Activated naive CD8-positive, alpha-beta T cell treated with anti-CD3 and anti-CD28 coated beads, Interleukin-2, amount 50 U/mL, for 24 hours (primary cell): ENCODE results near the gene SBSN.
A peak's percentile ranks its signal among the peaks of the same experiment; 100 is the strongest.

Source experiments
- ATAC-seq: fragments of 150-1000 bp; cut with Tn5 transposase; one replicate; pipeline ENCODE4 v1.10.0; 2021
- DNase-seq: peaks from one replicate; pipeline ENCODE4 v3.0.0; 2021
- H3K27ac Mint-ChIP-seq: one replicate; pipeline ENCODE4 v1.8.0; 2021; ENCODE audit warnings: mild to moderate bottlenecking, mixed read lengths
- H3K27me3 Mint-ChIP-seq: one replicate; pipeline ENCODE4 v1.8.0; 2021; ENCODE audit warnings: mixed read lengths
- H3K36me3 Mint-ChIP-seq: one replicate; pipeline ENCODE4 v1.8.0; 2021; ENCODE audit warnings: low read depth, mixed read lengths
- H3K4me1 Mint-ChIP-seq: one replicate; pipeline ENCODE4 v1.8.0; 2021; ENCODE audit warnings: mixed read lengths
- H3K4me3 Mint-ChIP-seq: one replicate; pipeline ENCODE4 v1.8.0; 2021; ENCODE audit warnings: mild to moderate bottlenecking, moderate library complexity, mixed read lengths
- H3K9me3 Mint-ChIP-seq: one replicate; pipeline ENCODE4 v1.8.0; 2021; ENCODE audit warnings: mixed read lengths

Gene SBSN

DNA sequence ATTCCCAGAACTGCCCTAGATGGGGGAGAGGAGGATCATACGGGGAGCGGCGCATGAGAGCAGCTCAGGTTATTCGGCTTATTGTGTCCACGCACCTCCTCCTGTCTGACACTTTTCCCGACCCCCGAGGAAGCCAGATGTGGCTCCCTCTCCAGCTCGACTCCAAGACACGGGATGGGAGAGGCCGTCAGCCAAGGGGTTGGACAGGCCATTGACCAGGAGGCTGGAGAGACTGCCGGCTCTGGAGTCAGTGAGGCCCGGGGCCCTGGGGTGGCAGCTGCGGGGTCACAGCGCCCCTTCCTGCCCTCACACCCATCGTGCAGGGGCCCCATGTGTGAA is 17.5 kb downstream of the SBSN start:
- DNase-seq (no peak), ATAC-seq (no peak)
- Mint-ChIP-seq H3K27me3 (peaks cover 56% of the 10 kb centered on the region), H3K27ac (no peak overlapping the region), H3K4me1 (peaks cover 15% of the 10 kb centered on the region), H3K4me3 (no peak overlapping the region), H3K9me3 (no peaks in the 10 kb centered on the region), H3K36me3 (no peaks in the 10 kb centered on the region)

DNA sequence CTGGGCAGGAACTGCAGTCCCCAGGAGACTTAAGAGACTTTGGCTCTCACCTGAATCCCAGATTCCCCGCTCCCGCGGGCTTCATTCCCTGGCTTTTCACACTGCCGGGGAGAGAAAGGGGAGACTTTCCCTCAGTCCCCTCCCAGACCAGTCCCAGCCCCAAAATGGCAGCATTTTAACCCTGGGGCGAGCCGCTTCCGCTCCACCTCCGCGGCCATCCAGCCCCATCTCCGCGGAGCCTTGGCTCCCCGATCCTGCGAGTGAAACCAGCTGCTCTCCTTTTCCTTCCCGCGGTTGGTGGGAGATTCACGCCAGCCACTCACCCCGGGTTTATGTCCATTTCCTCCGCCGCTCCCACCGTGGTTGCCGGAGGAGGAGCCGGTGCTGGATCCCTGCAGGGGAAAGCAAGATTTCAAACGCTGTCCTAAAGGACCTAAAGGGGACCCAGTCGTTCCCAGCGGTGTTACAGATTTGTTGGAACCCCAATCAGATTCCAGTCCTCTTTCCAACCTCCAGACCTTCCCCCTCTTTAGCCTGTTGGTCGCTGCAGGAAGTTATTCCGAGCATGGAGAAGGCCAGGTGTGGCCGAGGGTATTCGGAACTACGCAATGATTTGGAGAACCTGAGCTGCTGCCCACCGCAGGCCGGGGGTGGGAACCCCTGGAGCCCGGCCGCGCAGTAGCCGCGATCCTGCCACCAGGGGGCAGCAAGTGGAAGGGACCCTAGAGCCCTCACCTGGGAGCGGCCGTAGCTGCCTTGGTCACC is 18.1 kb downstream of the SBSN start:
- H3K27ac Mint-ChIP-seq: no peak overlapping the region
- no peaks in the 10 kb centered on the region for H3K36me3 Mint-ChIP-seq
- peak; percentile 67 for ATAC-seq
- H3K9me3 Mint-ChIP-seq: no peaks in the 10 kb centered on the region
- peaks cover 62% of the 10 kb centered on the region for H3K27me3 Mint-ChIP-seq
- peaks cover 15% of the 10 kb centered on the region for H3K4me1 Mint-ChIP-seq
- peak overlapping the region; percentile 57 for H3K4me3 Mint-ChIP-seq
- peak; percentile 88 for DNase-seq

DNA sequence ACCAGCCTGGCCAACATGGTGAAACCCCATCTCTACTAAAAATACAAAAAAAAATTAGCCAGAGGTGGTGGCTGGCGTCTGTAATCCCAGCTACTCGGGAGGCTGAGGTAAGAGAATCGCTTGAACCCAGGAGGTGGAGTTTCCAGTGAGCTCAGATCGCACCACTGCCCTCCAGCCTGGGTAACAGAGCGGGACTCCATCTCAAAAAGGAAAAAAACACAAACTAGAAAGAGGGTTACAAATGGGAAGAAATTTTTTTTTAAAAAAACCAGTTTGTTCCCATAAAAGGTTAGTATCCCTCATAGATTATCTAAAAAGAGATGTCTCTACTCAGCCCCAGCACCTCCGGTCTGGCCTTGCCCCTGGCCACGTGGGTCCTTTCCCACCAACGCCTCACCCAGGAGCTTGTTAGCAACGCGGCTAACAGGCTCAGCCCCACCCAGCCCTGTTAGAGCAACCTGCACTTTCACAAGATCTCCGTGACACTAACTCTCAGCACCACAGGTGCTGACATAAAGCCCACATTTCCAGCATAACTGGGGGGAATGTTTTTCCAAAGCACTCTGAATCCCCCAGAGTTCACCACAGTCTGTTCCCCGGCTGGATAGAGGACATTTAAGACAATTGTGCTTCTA is 19.0 kb downstream of the SBSN start:
- ATAC-seq (no peak), DNase-seq (peak; percentile 25)
- H3K9me3 Mint-ChIP-seq: no peaks in the 10 kb centered on the region
- peaks cover 60% of the 10 kb centered on the region for H3K27me3 Mint-ChIP-seq
- H3K4me3 Mint-ChIP-seq: peak overlapping the region; percentile 57
- H3K27ac Mint-ChIP-seq: no peak overlapping the region
- peaks cover 15% of the 10 kb centered on the region for H3K4me1 Mint-ChIP-seq
- H3K36me3 Mint-ChIP-seq: no peaks in the 10 kb centered on the region

DNA sequence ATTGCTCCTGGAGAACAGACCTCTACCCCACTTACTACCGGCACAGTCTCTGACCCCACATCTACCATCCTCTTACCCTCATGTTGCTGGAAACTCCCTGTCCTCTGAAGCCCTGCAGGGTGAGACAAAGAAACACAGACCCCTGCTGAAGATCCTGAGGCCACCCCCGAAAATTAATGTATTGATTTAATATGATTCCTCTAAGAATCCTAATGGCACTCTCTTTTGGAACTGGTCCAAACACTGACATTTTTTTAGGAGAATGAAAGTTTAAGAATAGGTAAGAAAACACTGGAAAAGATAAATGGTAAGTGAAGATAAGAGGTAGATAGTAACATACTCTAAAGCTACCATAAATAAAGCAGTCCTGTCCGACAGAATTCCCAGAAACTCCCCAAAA is 20.0 kb downstream of the SBSN start:
- no peaks in the 10 kb centered on the region for H3K9me3 Mint-ChIP-seq
- DNase-seq (no peak), ATAC-seq (no peak)
- H3K4me1 Mint-ChIP-seq: peaks cover 15% of the 10 kb centered on the region
- H3K4me3 Mint-ChIP-seq: no peak overlapping the region
- no peaks in the 10 kb centered on the region for H3K36me3 Mint-ChIP-seq
- H3K27ac Mint-ChIP-seq: no peak overlapping the region
- H3K27me3 Mint-ChIP-seq: peaks cover 57% of the 10 kb centered on the region

DNA sequence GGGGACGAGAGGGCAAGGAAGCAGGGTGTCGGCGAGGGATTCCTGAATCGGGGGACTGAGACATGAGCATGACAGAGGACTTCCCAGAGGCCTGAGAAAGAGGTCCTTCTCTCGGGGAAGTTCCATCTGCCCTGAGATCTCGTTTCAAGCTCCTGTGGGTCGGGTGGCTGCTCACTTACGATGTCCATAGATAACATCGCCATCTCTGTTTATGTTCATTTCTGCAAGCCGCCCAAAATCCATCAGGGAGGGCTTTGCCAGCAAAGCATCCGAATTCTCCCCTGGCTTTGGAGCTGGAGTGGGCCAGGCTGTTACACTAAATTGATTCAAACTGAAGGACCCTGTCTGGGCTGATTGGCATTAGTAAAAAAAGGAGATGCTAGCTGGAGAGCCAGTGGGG is 20.6 kb downstream of the SBSN start:
- no peaks in the 10 kb centered on the region for H3K36me3 Mint-ChIP-seq
- H3K4me3 Mint-ChIP-seq: no peak overlapping the region
- H3K9me3 Mint-ChIP-seq: no peaks in the 10 kb centered on the region
- DNase-seq (no peak), ATAC-seq (no peak)
- H3K4me1 Mint-ChIP-seq: peaks cover 15% of the 10 kb centered on the region
- no peak overlapping the region for H3K27ac Mint-ChIP-seq
- peaks cover 54% of the 10 kb centered on the region for H3K27me3 Mint-ChIP-seq

DNA sequence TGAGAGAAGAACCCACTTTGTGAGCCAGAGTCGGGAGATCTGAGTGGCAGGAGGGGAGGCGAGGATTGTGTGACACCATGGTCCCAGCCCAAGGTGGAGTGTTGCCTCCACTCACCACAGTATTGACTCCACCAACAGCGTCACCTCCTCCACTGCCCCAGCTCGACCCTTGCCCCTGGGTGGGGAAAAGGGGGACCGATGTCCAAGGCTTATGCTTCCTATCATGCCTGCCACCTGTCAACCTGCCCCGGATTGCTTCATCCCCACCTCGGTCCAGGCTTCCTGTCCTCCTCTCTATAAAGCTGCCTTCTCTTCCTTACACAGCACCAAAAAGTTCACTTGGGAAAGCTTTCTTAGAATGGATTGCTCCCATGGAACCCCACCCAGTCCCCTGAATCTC is 22.1 kb downstream of the SBSN start:
- Mint-ChIP-seq H3K4me3 (no peak overlapping the region), H3K4me1 (peaks cover 15% of the 10 kb centered on the region), H3K9me3 (no peaks in the 10 kb centered on the region), H3K36me3 (no peaks in the 10 kb centered on the region), H3K27me3 (peaks cover 47% of the 10 kb centered on the region), H3K27ac (no peak overlapping the region)
- ATAC-seq: no peak
- DNase-seq: no peak

DNA sequence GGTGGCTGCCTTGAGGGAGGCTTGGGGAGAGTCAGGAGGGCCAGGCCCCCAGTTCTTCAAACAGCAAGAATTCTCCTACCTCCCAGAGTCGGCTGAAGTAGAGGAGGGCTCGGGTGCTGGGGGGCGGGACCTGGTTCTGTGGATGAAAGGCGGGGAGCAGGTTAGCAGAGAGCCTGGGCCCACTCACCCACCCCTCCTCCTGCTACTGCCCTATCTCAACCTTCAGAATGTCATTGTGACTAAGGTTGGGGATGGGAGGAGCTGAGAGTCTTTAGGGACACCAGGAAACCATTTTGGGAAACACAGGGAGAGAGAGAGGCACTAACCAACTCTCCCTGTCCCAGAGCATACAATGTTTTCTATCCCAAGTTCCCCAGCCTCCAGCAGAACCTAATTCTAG is 25.4 kb downstream of the SBSN start:
- Mint-ChIP-seq H3K27me3 (peaks cover 24% of the 10 kb centered on the region), H3K36me3 (no peaks in the 10 kb centered on the region), H3K9me3 (no peaks in the 10 kb centered on the region), H3K4me1 (no peaks in the 10 kb centered on the region), H3K27ac (no peak overlapping the region), H3K4me3 (no peak overlapping the region)
- no peak for DNase-seq
- ATAC-seq: no peak

DNA sequence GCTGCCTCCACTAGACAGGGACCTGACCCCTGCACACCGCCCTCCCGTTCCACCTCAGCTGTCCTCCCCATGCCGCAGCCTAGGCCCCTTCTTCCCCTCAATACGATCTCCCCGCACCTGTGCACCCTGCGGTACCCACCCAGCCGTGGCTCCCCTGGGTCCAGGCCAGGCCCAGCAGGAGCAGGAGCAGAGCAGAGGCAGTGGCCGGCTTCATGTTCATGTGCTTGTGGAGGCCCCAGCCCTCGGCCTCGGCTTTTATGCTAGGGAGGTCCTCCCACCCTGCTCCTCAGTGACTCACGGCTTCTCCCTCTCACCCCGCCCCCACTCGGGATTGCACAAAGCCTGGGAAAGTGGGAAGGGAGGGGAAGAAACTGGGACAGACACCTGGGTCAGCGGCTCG is 26.4 kb downstream of the SBSN start:
- no peak overlapping the region for H3K4me3 Mint-ChIP-seq
- no peaks in the 10 kb centered on the region for H3K36me3 Mint-ChIP-seq
- DNase-seq (no peak), ATAC-seq (no peak)
- H3K4me1 Mint-ChIP-seq: no peaks in the 10 kb centered on the region
- no peaks in the 10 kb centered on the region for H3K9me3 Mint-ChIP-seq
- no peak overlapping the region for H3K27ac Mint-ChIP-seq
- H3K27me3 Mint-ChIP-seq: peaks cover 20% of the 10 kb centered on the region

DNA sequence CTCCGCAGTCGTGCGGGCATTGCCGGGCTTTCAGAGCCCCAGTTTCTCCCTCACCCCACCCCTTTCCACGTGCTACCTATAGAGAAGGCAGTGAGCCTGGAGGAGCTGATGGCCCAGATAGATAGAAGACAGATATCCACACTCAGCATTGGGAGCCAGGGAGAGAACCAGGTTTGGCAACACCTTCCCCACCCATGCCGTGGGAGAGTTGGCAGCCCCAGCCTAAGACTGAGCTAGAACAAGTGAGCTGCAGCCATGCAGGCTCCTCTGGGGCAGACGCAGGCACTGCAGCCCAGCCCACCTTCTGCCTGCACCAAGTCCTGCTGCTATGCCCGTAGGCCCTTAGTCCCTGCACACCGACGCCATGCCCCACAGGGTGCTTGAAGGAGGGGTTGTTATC is 27.5 kb downstream of the SBSN start:
- no peak for ATAC-seq
- Mint-ChIP-seq H3K4me3 (no peak overlapping the region), H3K4me1 (no peaks in the 10 kb centered on the region), H3K36me3 (no peaks in the 10 kb centered on the region), H3K27me3 (peaks cover 17% of the 10 kb centered on the region), H3K27ac (no peak overlapping the region), H3K9me3 (no peaks in the 10 kb centered on the region)
- no peak for DNase-seq

DNA sequence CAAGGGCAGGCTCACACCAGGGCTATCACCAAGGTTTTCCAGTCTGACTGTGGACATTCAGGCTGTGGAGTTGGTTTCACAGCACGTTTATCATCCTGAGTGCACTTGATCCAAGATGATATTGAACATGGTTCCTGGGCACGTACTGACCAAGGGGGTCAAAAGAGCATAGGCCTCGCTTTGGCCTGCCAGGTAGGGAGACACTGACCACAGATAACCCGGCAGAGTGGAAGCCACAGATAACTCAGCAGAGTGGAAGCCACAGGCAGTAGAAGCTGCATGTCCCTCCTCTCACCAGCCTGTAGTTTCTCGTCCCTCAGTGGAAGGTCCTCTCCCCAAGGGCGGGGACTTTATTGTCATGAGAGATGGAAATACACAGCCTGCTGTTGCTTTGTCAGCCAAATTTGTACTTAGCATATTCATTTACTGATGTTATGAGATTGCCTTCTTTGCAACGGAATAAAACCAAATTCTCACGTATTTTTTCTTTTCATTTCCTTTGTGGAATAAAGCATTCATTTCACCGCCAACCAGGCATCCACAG is 29.1 kb downstream of the SBSN start:
- no peaks in the 10 kb centered on the region for H3K9me3 Mint-ChIP-seq
- no peaks in the 10 kb centered on the region for H3K36me3 Mint-ChIP-seq
- peaks cover 8% of the 10 kb centered on the region for H3K4me1 Mint-ChIP-seq
- no peak for DNase-seq
- H3K4me3 Mint-ChIP-seq: no peak overlapping the region
- ATAC-seq: no peak
- H3K27ac Mint-ChIP-seq: no peak overlapping the region
- peaks cover 11% of the 10 kb centered on the region for H3K27me3 Mint-ChIP-seq

DNA sequence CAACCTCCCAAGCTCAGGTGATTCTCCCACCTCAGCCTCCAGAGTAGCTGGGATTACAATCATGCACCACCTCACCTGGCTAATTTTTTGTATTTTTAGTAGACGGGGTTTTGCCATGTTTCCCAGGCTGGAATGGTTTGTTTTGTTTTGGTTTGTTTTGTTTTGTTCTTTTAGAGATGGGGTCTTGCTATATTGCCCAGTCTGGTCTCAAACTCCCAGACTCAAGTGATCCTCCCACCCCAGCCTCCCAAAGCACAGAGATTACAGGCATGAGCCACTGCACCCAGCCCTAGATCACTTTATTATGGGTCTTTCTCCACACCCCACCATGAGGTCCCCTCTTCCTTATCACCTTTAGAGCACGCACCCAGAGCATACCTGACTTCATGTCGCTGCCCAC is 29.9 kb downstream of the SBSN start:
- H3K27me3 Mint-ChIP-seq: peaks cover 10% of the 10 kb centered on the region
- ATAC-seq (no peak), DNase-seq (no peak)
- H3K4me1 Mint-ChIP-seq: peaks cover 8% of the 10 kb centered on the region
- no peaks in the 10 kb centered on the region for H3K36me3 Mint-ChIP-seq
- H3K27ac Mint-ChIP-seq: no peak overlapping the region
- H3K9me3 Mint-ChIP-seq: no peaks in the 10 kb centered on the region
- no peak overlapping the region for H3K4me3 Mint-ChIP-seq

DNA sequence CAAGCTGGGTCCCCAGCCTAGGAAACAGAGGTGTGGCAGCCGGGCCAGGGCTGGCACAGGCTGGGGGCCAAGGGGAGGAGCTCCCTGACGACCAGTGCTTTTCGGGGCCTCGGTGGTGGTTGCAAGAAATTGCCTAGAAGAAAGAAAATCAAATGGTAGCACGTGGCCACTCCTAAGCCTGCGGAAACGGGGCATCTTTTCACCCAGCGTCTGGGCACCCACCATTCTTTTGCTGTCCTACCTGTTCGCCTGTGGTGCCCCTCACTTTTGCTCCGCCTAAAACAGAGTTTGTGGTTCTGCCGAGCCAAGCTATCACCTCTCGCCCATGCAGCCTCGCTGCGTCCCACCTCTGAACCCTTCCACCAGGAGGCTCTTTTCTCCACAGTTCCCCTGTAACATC is 30.7 kb downstream of the SBSN start:
- no peak overlapping the region for H3K27ac Mint-ChIP-seq
- DNase-seq (no peak), ATAC-seq (no peak)
- H3K9me3 Mint-ChIP-seq: no peaks in the 10 kb centered on the region
- H3K4me3 Mint-ChIP-seq: no peak overlapping the region
- H3K36me3 Mint-ChIP-seq: no peaks in the 10 kb centered on the region
- H3K4me1 Mint-ChIP-seq: peaks cover 8% of the 10 kb centered on the region
- peaks cover 13% of the 10 kb centered on the region for H3K27me3 Mint-ChIP-seq

DNA sequence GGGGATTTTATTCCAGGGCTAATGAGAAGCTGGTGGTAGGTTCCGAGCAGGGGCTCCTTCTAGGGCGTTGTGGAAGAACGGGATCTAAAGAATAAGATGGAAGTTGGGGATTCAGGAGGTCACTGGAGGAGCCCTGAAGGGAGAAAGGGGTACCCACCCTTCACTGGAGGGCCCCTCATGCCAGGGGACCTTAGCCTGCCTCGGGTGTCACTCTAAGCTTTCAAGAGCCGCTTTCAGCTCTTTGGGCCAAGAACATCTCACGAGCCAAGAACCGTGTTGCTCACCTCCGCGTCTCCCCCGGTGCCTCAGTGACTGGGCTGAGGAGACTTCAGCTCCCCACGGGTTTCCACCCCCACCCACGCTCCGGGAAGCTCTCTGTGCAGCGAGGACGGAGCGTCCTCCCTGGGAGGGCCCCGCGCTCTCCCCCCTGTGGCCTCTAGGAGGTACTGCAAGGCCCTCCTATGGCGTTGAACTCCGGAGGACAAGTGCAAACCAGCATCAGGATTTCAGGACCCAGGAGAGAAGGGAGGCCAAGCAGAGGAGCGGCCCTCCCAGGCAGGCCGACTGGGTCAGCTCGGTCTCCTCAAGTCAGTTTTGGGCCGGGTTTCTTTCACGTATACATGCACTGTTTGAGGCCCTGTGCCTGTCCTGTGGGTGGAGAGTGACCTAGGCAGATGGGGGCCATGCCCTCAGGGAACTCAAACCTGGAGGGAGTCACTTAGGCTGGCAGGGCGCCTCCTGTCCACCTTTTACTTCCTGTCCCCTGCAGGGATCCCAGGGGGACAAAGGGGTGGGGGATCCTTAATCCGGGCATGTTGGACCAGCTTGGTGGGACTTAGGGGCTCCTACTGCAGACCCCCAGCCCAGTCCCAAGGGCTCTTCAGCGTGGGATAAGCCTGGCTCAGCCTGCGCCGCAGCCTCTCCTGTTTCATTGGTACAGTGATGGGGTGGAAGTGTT is 32.7 kb downstream of the SBSN start:
- Mint-ChIP-seq H3K4me3 (no peak overlapping the region), H3K9me3 (no peaks in the 10 kb centered on the region)
- ATAC-seq: peak; percentile 86

DNA sequence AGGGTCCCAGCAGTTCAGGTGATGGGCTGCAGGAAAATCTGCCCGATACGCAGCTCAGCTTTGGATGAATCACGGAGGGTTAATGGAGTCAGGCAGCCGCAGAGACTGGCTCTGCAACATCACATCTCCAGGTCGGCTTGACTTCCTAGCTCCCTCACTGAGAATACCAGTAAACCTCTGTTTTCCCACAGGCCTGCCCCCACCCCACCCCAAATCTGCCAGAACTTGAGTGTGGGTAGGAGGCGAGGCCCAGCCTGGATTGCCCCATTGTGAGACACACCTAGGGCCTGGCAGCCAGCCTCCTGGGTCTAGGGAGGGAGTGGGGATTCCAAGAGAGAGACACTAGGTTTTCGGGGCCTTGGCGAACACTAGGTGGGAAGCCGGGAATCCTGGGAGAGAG is 34.1 kb downstream of the SBSN start:
- H3K27ac Mint-ChIP-seq: no peak overlapping the region
- peaks cover 19% of the 10 kb centered on the region for H3K27me3 Mint-ChIP-seq
- ATAC-seq: no peak
- no peak for DNase-seq
- no peak overlapping the region for H3K4me3 Mint-ChIP-seq
- no peaks in the 10 kb centered on the region for H3K9me3 Mint-ChIP-seq
- H3K4me1 Mint-ChIP-seq: peaks cover 8% of the 10 kb centered on the region
- no peaks in the 10 kb centered on the region for H3K36me3 Mint-ChIP-seq

More for the DNA sequence above, 32.7 kb downstream of the SBSN start:
- peak; percentile 78 for DNase-seq
- Mint-ChIP-seq H3K36me3 (no peaks in the 10 kb centered on the region), H3K4me1 (peaks cover 8% of the 10 kb centered on the region), H3K27ac (no peak overlapping the region), H3K27me3 (peaks cover 9% of the 10 kb centered on the region)
